HepG2 (cell line): ENCODE data around the gene FAM222A. TPM values are rescaled to one million over a fixed set of nuclear protein-coding genes. Genes with fewer than 3 reads are reported as not detected.
A peak's percentile ranks its signal among the peaks of the same experiment; 100 is the strongest.

ENCODE experiments used
- ATAC-seq: fragments of 200-7000 bp; cut with Tn5 transposase; 3 replicates; pipeline ENCODE4 v1.9.1; 2020; ENCODE audit warnings: mild to moderate bottlenecking, moderate library complexity
- BruUV-seq: library from RNA; stranded (reverse); fragments of 400-500 nt; replicated peaks from 2 replicates; lab custom pipeline; 2021; lab: Mats Ljungman, UMichigan
- CTCF ChIA-PET: fragments of 300-600 bp; formaldehyde crosslinking; extraction: SDS; loops from one replicate; lab custom pipeline; 2021; ENCODE audit warnings: low total read pairs, inconsistent platforms, low intra/inter-chr PET ratio; lab: Yijun Ruan, JAX
- POLR2A ChIA-PET: fragments of 350-600 bp; sonication (Branson Sonifier 250); formaldehyde crosslinking; loops from one replicate; lab custom pipeline; 2020; ENCODE audit warnings: antibody characterized with exemption, inconsistent platforms; lab: Yijun Ruan, JAX
- DNase-seq: peaks from one replicate; pipeline ENCODE4 v3.0.0-alpha.2; 2015; ENCODE audit warnings: low spot score
- FAIRE-seq: peaks from 3 replicates; lab custom pipeline; 2011; peaks lifted over from hg19 to GRCh38; lab: Jason Lieb, UNC
- H2AFZ ChIP-seq: one replicate; pipeline ENCODE4 v1.6.1; 2011; ENCODE audit warnings: low read length, inconsistent platforms
- H3K27ac ChIP-seq: fragments of 300-600 bp; 3 replicates; pipeline ENCODE4 v1.8.0; 2011; ENCODE audit warnings: mixed run types, mild to moderate bottlenecking, mixed read lengths, low read length, inconsistent platforms; ENCODE audit not compliant: insufficient read depth; ENCODE audit errors: extremely low read length
- H3K27me3 ChIP-seq, 2 experiments: fragments of 200-600 bp in 1 of 2; 2 replicates in 1 of 2; 3 replicates in 1 of 2; pipeline versions ENCODE4 v1.6.0 to v1.8.0; 2011; ENCODE audit warnings: low read length in 2 of 2, mild to moderate bottlenecking in 2 of 2, moderate library complexity in 2 of 2, inconsistent platforms in 1 of 2; ENCODE audit not compliant: insufficient read depth in 2 of 2, control insufficient read depth in 1 of 2
- H3K36me3 ChIP-seq, 2 experiments: fragments of 200-600 bp in 1 of 2; replicated peaks in 1 of 2; 2 replicates in 1 of 2; 3 replicates in 1 of 2; pipeline versions ENCODE4 v1.5.1 to v1.8.0; 2011; ENCODE audit warnings: low read length in 2 of 2, inconsistent platforms in 1 of 2; ENCODE audit not compliant: insufficient read depth in 2 of 2, control insufficient read depth in 1 of 2
- H3K4me1 ChIP-seq: 2 replicates; pipeline ENCODE4 v1.5.1; 2012; ENCODE audit warnings: low read length, inconsistent platforms; ENCODE audit not compliant: insufficient read depth
- H3K4me2 ChIP-seq: 2 replicates; pipeline ENCODE4 v1.6.0; 2011; ENCODE audit warnings: low read depth, low read length, inconsistent platforms
- H3K4me3 ChIP-seq, 3 experiments: fragments of 200-600 bp in 1 of 3; sonication (generic), shearing (Covaris generic) in 1 of 3; replicated peaks in 1 of 3; 2 replicates each; pipeline ENCODE4 v1.5.1; 2011 to 2016; ENCODE audit warnings: low read length in 3 of 3, inconsistent platforms in 2 of 3, low read depth in 2 of 3, mild to moderate bottlenecking in 2 of 3, control low read depth in 1 of 3, mixed read lengths in 1 of 3; ENCODE audit not compliant: insufficient read depth in 1 of 3
- H3K79me2 ChIP-seq: one replicate; pipeline ENCODE4 v1.6.1; 2011; ENCODE audit warnings: low read length, inconsistent platforms; ENCODE audit not compliant: insufficient read depth
- H3K9ac ChIP-seq: 2 replicates; pipeline ENCODE4 v1.6.0; 2011; ENCODE audit warnings: mild to moderate bottlenecking, low read depth, low read length, inconsistent platforms; ENCODE audit not compliant: insufficient read depth
- H3K9me3 ChIP-seq: 2 replicates; pipeline ENCODE4 v1.5.1; 2012; ENCODE audit warnings: mild to moderate bottlenecking, low read length
- H4K20me1 ChIP-seq: 2 replicates; pipeline ENCODE4 v1.6.0; 2011; ENCODE audit warnings: inconsistent platforms, mild to moderate bottlenecking, low read length, moderate library complexity; ENCODE audit not compliant: insufficient read depth
- CAMTA2 ChIP-seq: sonication (generic); formaldehyde crosslinking; IDR thresholded peaks from 2 replicates; pipeline ENCODE4 v1.4.0; 2020; ENCODE audit warnings: mild to moderate bottlenecking, missing genetic modification reagents, borderline replicate concordance
- WGBS: methylation state at CpG from one replicate; pipeline ENCODE4 v1.1.6; 2017; ENCODE audit warnings: low lambda C conversion rate; 5-methylcytosine and 5-hydroxymethylcytosine counted together
- in situ Hi-C: cut with HindIII; loops from 2 replicates; pipeline ENCODE4 v1.10.0; 2017; ENCODE audit warnings: low pct_unique_long_range_greater_than_20kb; ENCODE audit not compliant: extremely low pct_ligation_motif_present
- intact Hi-C: fragments of 100-400 bp; cut with micrococcal nuclease; formaldehyde crosslinking; loops from one replicate; pipeline ENCODE4 v1.10.0; 2022; ENCODE audit not compliant: unreplicated experiment
- polyA plus RNA-seq, 8 experiments: library from polyadenylated mRNA; depleted of rRNA in 3 of 8; stranded (reverse) in 7 of 8; unstranded in 1 of 8; fragments of >200 nt; fragmentation: Illumina TruSeq in 4 of 8; extraction: Trizol in 4 of 8; gene quantifications; 2 replicates each; pipeline versions ENCODE4 v1.2.1 to v1.2.3, GENCODE V29; 2011 to 2016; ENCODE audit warnings: low read depth in 4 of 8, missing spikeins in 1 of 8, mixed read lengths in 1 of 8; ENCODE audit not compliant: insufficient read depth in 1 of 8
- total RNA-seq, 5 experiments: library from RNA; depleted of rRNA; stranded (reverse); fragments of >200 nt; fragmentation: Illumina TruSeq; extraction: Trizol; gene quantifications; 2 replicates each; pipeline ENCODE4 v1.2.3, GENCODE V29; 2016; ENCODE audit warnings: low read depth in 1 of 5
- TF ChIP-seq, protein P1 (sequence below), 2 experiments: IDR thresholded peaks; 2 replicates each; pipeline ENCODE4 v1.6.1; 2011 to 2012; ENCODE audit warnings: low read length in 2 of 2, borderline replicate concordance in 1 of 2, low read depth in 1 of 2, mild to moderate bottlenecking in 1 of 2, moderate library complexity in 1 of 2

Gene FAM222A
- total and polyA plus RNA-seq, 2 of the 13 experiments (the other 11 are each of a cell fraction or from before 2014, with no cell fraction given), result 2.7 to 9.6 TPM

- intact Hi-C loops, result no loop called here
- 89% methylated on average over 12 of the region's 12 CpGs for WGBS
- H3K4me3 ChIP-seq, result no peak overlapping the region
- CTCF ChIA-PET, result no interaction called here
- no peak overlapping the region for H2AFZ ChIP-seq
- H4K20me1 ChIP-seq, result no peaks in the 10 kb centered on the region
- no peak overlapping the region for H3K9ac ChIP-seq
- no peak for TF ChIP-seq CAMTA2
- TF ChIP-seq, protein P1, sequence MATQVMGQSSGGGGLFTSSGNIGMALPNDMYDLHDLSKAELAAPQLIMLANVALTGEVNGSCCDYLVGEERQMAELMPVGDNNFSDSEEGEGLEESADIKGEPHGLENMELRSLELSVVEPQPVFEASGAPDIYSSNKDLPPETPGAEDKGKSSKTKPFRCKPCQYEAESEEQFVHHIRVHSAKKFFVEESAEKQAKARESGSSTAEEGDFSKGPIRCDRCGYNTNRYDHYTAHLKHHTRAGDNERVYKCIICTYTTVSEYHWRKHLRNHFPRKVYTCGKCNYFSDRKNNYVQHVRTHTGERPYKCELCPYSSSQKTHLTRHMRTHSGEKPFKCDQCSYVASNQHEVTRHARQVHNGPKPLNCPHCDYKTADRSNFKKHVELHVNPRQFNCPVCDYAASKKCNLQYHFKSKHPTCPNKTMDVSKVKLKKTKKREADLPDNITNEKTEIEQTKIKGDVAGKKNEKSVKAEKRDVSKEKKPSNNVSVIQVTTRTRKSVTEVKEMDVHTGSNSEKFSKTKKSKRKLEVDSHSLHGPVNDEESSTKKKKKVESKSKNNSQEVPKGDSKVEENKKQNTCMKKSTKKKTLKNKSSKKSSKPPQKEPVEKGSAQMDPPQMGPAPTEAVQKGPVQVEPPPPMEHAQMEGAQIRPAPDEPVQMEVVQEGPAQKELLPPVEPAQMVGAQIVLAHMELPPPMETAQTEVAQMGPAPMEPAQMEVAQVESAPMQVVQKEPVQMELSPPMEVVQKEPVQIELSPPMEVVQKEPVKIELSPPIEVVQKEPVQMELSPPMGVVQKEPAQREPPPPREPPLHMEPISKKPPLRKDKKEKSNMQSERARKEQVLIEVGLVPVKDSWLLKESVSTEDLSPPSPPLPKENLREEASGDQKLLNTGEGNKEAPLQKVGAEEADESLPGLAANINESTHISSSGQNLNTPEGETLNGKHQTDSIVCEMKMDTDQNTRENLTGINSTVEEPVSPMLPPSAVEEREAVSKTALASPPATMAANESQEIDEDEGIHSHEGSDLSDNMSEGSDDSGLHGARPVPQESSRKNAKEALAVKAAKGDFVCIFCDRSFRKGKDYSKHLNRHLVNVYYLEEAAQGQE (IDR thresholded peaks at IDR 0.05; ENCODE audit: borderline replicate concordance in 1 of 2, low read depth in 1 of 2, low read length in 2 of 2), result peak; percentile 33 to 76
- TF ChIP-seq, all 625 proteins: peak for 1
- in situ Hi-C loops, result no loop called here
- H3K9me3 ChIP-seq, result no peaks in the 10 kb centered on the region
- H3K36me3 ChIP-seq, result peaks cover 0 to 3% of the 10 kb centered on the region in 2 experiments; a peak in 1 of 5 replicates
- no peak overlapping the region for H3K4me2 ChIP-seq
- H3K79me2 ChIP-seq, result peaks cover 12% of the 10 kb centered on the region
- no peak for ATAC-seq
- FAIRE-seq, result no peak
- no TSS peak for BruUV-seq
- peaks cover 81% of the 10 kb centered on the region for H3K4me1 ChIP-seq
- no peak overlapping the region for H3K27ac ChIP-seq
- no peaks in the 10 kb centered on the region for H3K27me3 ChIP-seq
- DNase-seq, result no peak
- POLR2A ChIA-PET, result interaction anchor here (1.0 kb wide), 1 partner anchor 18 kb away, joined by 3 read pairs; no protein-coding TSS in a partner anchor
Measured at GRCh38 chr12:109735051-109735521, 21.5 kb downstream of the FAM222A start.
